Measurements from ENCODE around the gene CAPN3.
A peak's percentile ranks its signal among the peaks of the same experiment; 100 is the strongest.

The CAPN3 gene

DNA sequence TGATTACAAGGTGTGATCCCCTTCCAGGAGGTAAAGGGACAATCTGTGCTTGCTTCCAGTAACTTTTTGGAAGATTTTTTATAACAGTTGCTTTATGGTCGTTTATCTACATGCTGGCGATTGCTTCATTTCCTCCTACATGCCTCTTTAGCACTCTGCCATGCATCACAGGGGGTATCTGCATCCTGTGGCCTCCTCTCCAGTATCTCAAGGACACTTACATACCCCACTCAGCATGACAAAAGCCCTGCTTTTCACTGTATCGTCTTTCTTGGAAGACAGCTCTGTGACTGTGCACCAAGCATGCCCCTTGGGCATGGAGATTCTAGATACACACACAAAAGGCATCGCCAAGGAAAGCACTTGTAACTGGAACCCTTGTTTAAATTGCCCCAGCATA, 25.3 kb downstream of the CAPN3 start:
- no peak overlapping the region for H3K4me3 ChIP-seq (ENCODE audit: low read depth, low read length)
- H3K4me1 ChIP-seq (ENCODE audit: control insufficient read depth, insufficient read depth, low read length) = no peaks in the 10 kb centered on the region
- H3K36me3 ChIP-seq (ENCODE audit: control insufficient read depth in 2 of 2, insufficient read depth in 1 of 2, low read length in 2 of 2) = no peaks in the 10 kb centered on the region
- H3K9me3 ChIP-seq (ENCODE audit: control insufficient read depth, insufficient read depth, low read depth, low read length) = no peaks in the 10 kb centered on the region
- CTCF ChIA-PET = interaction anchor here (0.5 to 1.6 kb wide), 17 partner anchors 8 to 381 kb away, joined by 3 to 12 read pairs (median 3); no protein-coding TSS in a partner anchor
- TF ChIP-seq GLI2 (tag by site-specific recombination; IDR thresholded peaks at IDR 0.05; ENCODE audit: borderline replicate concordance, low read depth) = no peak
- no peak for TF ChIP-seq SCRT2 (tag by site-specific recombination; IDR thresholded peaks at IDR 0.05)
- TF ChIP-seq ZEB2 (tag by site-specific recombination; IDR thresholded peaks at IDR 0.05) = no peak
- no peak for TF ChIP-seq GFI1B (tag by site-specific recombination; IDR thresholded peaks at IDR 0.05)
- TF ChIP-seq, protein P1, sequence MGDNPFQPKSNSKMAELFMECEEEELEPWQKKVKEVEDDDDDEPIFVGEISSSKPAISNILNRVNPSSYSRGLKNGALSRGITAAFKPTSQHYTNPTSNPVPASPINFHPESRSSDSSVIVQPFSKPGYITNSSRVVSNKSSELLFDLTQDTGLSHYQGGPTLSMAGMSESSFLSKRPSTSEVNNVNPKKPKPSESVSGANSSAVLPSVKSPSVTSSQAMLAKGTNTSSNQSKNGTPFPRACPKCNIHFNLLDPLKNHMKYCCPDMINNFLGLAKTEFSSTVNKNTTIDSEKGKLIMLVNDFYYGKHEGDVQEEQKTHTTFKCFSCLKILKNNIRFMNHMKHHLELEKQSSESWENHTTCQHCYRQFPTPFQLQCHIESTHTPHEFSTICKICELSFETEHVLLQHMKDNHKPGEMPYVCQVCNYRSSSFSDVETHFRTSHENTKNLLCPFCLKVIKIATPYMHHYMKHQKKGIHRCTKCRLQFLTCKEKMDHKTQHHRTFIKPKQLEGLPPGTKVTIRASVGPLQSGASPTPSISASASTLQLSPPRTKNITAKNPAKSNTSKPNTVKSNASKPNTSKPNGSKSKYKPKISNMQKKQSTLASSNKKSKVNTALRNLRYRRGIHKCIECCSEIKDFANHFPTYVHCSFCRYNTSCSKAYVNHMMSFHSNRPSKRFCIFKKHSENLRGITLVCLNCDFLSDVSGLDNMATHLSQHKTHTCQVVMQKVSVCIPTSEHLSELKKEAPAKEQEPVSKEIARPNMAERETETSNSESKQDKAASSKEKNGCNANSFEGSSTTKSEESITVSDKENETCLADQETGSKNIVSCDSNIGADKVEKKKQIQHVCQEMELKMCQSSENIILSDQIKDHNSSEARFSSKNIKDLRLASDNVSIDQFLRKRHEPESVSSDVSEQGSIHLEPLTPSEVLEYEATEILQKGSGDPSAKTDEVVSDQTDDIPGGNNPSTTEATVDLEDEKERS (tag by site-specific recombination; IDR thresholded peaks at IDR 0.05) = no peak
- TF ChIP-seq ZNF658 (tag by site-specific recombination; IDR thresholded peaks at IDR 0.05) = no peak
- TF ChIP-seq TCF7L2 (IDR thresholded peaks at IDR 0.05; ENCODE audit: borderline replicate concordance, low read depth, low read length) = no peak
- TF ChIP-seq ZNF202 (tag by site-specific recombination; IDR thresholded peaks at IDR 0.05; ENCODE audit: borderline replicate concordance) = no peak
- TF ChIP-seq ZNF324 (tag by site-specific recombination; IDR thresholded peaks at IDR 0.05) = no peak
- no peak for TF ChIP-seq ZNF221 (tag by site-specific recombination; IDR thresholded peaks at IDR 0.05; ENCODE audit: borderline replicate concordance)
- TF ChIP-seq WT1 (tag by site-specific recombination; IDR thresholded peaks at IDR 0.05) = no peak
- TF ChIP-seq, protein P2, sequence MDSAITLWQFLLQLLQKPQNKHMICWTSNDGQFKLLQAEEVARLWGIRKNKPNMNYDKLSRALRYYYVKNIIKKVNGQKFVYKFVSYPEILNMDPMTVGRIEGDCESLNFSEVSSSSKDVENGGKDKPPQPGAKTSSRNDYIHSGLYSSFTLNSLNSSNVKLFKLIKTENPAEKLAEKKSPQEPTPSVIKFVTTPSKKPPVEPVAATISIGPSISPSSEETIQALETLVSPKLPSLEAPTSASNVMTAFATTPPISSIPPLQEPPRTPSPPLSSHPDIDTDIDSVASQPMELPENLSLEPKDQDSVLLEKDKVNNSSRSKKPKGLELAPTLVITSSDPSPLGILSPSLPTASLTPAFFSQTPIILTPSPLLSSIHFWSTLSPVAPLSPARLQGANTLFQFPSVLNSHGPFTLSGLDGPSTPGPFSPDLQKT (IDR thresholded peaks at IDR 0.05; ENCODE audit: borderline replicate concordance, low read depth, low read length) = no peak
- TF ChIP-seq ZNF701 (tag by site-specific recombination; IDR thresholded peaks at IDR 0.05) = no peak
- no peak for TF ChIP-seq REPIN1 (tag by site-specific recombination; IDR thresholded peaks at IDR 0.05; ENCODE audit: low read depth)
- H3K27ac ChIP-seq (ENCODE audit: extremely low read depth, low read depth, low read length) = no peak overlapping the region
- POLR2A ChIA-PET = interaction anchor here (0.6 kb wide), 1 partner anchor 517 kb away, joined by 3 read pairs; no protein-coding TSS in a partner anchor

DNA sequence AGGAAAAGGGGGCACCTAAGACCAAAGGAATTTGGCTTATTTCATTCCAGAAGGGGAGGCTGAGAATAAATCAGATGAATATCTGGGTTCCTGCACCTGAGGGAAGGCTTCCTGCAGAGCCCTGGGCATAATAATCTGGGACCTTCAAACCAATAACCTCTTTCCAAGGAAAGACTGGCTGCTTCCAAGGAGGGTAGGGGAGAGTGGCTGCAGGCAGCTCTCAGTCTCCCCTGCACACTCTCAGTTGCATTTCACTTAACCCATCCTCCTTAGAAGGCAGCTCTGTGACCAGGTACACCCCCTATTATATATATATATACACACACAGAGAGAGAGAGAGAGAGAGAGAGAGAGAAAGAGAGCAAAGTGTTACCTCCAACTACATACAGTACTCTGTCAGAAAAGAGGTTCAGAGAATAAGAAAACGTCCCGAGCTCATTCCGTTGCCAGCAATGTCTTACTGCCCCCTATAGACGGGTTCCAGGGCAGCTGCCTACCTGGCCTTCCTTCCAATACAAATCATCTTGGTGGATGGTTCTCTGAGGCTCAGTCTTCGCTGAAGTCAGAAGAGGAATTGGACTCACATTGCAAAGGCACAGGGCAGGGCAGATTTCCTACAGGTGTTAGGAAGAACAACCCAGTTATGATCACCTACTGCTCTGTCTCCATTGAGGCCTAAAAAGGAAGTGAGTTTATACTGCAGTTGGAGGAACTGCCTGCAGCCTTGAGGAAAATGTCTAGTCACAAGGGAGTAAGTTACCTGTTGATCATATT, 26.1 kb downstream of the CAPN3 start:
- CTCF ChIA-PET = interaction anchor here (0.5 to 1.6 kb wide), 23 partner anchors 9 to 382 kb away, joined by 3 to 12 read pairs (median 3); no protein-coding TSS in a partner anchor
- Histone ChIP-seq H3K4me1 (ENCODE audit: control insufficient read depth, insufficient read depth, low read length) (no peaks in the 10 kb centered on the region), H3K27ac (ENCODE audit: extremely low read depth, low read depth, low read length) (no peak overlapping the region), H3K36me3 (ENCODE audit: control insufficient read depth in 2 of 2, insufficient read depth in 1 of 2, low read length in 2 of 2) (no peaks in the 10 kb centered on the region), H3K4me3 (ENCODE audit: low read depth, low read length) (no peak overlapping the region), H3K9me3 (ENCODE audit: control insufficient read depth, insufficient read depth, low read depth, low read length) (no peaks in the 10 kb centered on the region)
- TF ChIP-seq, protein P3, sequence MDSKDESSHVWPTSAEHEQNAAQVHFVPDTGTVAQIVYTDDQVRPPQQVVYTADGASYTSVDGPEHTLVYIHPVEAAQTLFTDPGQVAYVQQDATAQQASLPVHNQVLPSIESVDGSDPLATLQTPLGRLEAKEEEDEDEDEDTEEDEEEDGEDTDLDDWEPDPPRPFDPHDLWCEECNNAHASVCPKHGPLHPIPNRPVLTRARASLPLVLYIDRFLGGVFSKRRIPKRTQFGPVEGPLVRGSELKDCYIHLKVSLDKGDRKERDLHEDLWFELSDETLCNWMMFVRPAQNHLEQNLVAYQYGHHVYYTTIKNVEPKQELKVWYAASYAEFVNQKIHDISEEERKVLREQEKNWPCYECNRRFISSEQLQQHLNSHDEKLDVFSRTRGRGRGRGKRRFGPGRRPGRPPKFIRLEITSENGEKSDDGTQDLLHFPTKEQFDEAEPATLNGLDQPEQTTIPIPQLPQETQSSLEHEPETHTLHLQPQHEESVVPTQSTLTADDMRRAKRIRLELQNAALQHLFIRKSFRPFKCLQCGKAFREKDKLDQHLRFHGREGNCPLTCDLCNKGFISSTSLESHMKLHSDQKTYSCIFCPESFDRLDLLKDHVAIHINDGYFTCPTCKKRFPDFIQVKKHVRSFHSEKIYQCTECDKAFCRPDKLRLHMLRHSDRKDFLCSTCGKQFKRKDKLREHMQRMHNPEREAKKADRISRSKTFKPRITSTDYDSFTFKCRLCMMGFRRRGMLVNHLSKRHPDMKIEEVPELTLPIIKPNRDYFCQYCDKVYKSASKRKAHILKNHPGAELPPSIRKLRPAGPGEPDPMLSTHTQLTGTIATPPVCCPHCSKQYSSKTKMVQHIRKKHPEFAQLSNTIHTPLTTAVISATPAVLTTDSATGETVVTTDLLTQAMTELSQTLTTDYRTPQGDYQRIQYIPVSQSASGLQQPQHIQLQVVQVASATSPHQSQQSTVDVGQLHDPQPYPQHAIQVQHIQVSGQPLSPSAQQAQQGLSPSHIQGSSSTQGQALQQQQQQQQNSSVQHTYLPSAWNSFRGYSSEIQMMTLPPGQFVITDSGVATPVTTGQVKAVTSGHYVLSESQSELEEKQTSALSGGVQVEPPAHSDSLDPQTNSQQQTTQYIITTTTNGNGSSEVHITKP (tag by site-specific recombination; IDR thresholded peaks at IDR 0.05) = peak; percentile 39; the same call in 1 of the 2 replicates
- TF ChIP-seq, protein P2 (IDR thresholded peaks at IDR 0.05; ENCODE audit: borderline replicate concordance, low read depth, low read length) = no peak
- TF ChIP-seq, protein P4, sequence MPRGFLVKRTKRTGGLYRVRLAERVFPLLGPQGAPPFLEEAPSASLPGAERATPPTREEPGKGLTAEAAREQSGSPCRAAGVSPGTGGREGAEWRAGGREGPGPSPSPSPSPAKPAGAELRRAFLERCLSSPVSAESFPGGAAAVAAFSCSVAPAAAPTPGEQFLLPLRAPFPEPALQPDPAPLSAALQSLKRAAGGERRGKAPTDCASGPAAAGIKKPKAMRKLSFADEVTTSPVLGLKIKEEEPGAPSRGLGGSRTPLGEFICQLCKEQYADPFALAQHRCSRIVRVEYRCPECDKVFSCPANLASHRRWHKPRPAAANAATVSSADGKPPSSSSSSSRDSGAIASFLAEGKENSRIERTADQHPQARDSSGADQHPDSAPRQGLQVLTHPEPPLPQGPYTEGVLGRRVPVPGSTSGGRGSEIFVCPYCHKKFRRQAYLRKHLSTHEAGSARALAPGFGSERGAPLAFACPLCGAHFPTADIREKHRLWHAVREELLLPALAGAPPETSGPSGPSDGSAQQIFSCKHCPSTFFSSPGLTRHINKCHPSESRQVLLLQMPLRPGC (tag by site-specific recombination; IDR thresholded peaks at IDR 0.05) = no peak
- TF ChIP-seq, protein P5, sequence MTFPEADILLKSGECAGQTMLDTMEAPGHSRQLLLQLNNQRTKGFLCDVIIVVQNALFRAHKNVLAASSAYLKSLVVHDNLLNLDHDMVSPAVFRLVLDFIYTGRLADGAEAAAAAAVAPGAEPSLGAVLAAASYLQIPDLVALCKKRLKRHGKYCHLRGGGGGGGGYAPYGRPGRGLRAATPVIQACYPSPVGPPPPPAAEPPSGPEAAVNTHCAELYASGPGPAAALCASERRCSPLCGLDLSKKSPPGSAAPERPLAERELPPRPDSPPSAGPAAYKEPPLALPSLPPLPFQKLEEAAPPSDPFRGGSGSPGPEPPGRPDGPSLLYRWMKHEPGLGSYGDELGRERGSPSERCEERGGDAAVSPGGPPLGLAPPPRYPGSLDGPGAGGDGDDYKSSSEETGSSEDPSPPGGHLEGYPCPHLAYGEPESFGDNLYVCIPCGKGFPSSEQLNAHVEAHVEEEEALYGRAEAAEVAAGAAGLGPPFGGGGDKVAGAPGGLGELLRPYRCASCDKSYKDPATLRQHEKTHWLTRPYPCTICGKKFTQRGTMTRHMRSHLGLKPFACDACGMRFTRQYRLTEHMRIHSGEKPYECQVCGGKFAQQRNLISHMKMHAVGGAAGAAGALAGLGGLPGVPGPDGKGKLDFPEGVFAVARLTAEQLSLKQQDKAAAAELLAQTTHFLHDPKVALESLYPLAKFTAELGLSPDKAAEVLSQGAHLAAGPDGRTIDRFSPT (tag by site-specific recombination; IDR thresholded peaks at IDR 0.05) = no peak
- TF ChIP-seq SCRT2 (tag by site-specific recombination; IDR thresholded peaks at IDR 0.05) (peak; percentile 91), ZNF654 (tag by site-specific recombination; IDR thresholded peaks at IDR 0.05; ENCODE audit: low read depth) (peak; percentile 51), SCRT1 (tag by site-specific recombination; IDR thresholded peaks at IDR 0.05; ENCODE audit: borderline replicate concordance) (peak; percentile 77; the same call in 1 of the 2 replicates)
- POLR2A ChIA-PET = interaction anchor here (0.8 kb wide), 1 partner anchor 112 kb away, joined by 5 read pairs; the partner anchor contains the start of genes GANC and TMEM87A

Data from HEK293 (cell line).